HG03135 (cell line): ENCODE results near the gene PRELP.

Source experiments
- ATAC-seq: cut with Tn5 transposase; IDR thresholded peaks from one replicate; pipeline ENCODE4 v1.9.1; 2021; ENCODE audit warnings: mild to moderate bottlenecking, moderate library complexity; ENCODE audit not compliant: unreplicated experiment

PRELP gene

DNA sequence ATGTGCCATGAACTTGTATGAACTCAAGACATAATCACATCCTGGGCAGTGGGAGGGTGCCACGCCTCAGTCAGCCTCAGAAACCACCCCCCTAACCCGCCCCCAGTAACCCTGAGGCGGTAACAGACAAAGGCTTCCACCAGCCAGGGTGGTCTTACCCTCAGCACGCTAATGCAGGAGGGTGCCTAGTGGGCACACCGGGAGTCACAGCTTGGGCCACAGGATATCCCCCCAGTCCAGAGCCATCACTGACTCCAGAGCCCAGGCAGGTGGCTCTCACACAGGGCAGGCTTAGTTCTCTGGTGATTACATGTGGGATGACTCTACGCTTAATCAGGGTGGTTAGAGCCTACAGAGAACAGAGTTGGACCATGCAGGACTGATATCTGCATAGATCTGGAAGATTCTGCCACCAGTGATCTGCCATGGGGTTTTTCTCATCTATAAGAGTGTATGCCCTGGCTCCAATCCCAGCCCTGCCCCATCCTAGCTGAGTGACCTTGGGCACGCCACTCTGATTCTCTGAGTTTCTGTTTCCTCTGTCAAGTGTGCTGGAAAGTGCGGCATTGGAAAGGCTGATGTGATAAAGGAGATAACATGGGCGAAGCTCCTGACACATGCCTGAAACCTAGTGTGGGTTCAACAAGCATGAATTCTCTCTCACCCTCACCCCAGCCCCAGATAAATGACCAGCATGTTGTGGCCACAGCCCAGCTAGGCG is 45.6 kb downstream of the PRELP start:
- ATAC-seq, result no peak

DNA sequence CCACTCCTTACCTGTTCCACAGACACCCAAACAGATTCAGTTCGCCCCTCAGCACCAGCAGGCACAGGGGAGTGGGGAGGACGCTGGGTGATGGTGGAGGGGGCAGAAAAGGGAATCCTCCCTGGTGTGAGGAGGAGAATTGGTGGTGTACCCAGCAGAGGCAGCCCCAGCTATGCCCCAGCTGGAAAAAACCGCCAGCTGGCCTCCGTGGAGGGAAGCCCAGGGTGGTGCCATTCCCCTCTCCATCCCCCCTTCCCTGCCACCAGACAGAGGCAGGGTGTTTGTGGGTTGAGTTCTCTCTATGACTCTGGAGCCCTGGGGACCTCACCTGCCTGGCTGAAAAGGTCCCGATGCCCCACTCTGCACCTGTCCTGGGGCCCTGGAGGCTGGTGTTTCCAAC is 46.2 kb downstream of the PRELP start:
- no peak for ATAC-seq

DNA sequence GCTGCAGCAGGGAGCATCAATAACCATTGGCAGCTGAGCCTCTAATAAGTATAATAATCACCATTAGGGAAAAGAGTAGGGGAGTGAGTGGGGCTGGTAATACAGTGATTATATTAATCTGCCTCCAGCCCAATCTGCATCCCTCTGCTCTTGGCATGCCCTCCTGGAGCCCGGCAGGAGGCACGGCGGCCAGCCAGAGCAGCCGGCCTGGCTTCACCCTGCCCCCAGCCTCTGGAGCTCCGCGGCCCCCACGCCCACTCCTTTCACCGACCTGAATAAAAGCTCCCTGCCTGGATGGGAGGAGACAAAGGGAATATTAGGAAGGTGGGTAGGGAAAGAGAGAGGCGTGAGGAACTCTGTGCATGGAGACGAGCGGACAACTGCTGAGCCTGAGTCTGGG is 46.6 kb downstream of the PRELP start:
- no peak for ATAC-seq

DNA sequence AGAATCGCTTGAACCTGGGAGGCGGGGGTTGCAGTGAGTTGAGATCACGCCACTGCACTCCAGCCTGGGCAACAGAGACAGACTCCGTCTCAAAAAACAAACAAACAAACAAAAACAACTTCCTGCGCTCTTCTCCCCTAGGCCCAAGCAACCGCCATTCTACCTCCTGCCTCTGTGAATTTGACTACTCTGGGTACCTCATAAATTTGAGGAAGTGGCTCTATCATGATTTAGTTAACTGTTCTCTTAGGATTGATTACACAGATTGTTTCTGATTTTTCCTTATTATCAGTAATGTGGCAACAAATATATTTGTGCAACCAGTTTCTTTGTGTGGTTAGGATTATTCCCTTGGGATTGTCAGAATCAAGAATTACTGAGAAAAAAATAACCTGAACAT is 48.1 kb downstream of the PRELP start:
- ATAC-seq, result no peak

DNA sequence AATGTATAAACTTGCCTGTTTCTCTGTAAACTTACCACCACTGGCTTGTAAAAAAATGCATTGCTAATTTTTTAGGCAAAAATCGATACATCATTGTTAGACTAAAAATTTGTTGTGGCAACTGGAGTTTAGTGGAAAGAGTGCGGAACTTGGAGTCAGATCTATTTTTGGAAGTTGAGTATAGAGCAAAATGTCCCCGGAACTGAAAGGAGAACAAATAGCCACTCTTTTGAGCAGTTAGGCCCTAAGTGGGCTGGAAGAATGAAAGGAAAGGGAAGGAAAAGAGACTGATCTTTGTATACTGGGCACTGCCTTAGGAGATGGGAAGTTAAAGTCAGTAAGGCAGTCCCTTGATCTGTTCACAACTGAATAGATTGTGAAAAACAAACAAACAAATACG is 48.5 kb downstream of the PRELP start:
- ATAC-seq, result no peak

DNA sequence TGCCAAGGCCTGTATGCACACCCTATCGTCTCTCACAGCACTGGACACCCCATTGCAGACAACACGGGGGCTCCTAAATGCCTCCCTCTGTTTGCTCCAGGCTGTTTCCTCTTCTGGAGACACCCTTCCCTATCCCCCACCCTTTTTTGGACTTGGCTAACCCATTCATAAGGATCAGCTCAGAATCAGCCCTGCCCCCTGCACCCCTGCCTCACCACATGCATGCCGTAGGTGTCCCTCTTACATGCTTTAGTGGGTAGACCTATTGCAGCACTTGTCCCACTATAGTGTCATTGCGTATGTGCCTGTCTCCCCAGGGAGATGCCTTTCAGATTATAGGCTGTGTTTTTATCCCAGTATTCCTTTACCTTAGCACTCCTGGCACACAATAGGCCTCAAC is 49.2 kb downstream of the PRELP start:
- no peak for ATAC-seq

DNA sequence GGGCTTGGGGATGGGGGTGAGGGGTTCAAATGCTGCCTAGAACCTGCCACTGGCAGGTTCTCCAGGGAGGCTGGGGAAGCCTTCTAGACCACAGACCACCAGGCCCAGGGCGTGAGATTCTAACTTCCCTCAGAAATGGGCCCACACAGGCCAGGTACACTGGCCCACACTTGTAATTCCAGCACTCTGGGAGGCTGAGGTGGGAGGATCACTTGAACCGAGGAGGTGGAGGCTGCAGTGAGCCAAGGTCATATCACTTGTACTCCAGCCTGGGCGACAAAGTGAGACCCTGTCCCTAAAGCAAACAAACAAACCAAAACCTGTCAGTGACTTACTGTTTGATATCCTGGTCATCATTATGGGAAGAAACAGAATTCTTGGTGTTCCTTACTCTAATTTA is 50.1 kb downstream of the PRELP start:
- no peak for ATAC-seq

DNA sequence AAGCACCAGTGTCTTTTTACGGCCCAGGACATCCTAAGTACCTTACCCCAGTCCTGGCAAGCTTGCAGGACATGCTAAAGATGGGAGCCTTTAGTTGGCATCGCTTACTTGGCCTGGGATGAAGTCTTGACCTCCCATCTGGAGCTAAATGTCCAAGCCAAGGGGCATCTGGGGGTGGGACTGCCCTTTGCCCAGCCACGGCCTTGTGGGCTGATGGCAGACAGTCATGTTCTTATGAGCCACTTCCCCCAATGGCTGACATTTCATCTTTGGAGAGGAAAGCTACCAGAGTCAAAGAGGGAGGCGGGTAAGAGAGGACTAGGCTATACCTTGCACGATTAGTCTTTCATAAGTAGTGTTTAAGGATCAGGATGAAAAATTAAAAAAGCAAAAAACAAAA is 50.5 kb downstream of the PRELP start:
- ATAC-seq, result no peak

DNA sequence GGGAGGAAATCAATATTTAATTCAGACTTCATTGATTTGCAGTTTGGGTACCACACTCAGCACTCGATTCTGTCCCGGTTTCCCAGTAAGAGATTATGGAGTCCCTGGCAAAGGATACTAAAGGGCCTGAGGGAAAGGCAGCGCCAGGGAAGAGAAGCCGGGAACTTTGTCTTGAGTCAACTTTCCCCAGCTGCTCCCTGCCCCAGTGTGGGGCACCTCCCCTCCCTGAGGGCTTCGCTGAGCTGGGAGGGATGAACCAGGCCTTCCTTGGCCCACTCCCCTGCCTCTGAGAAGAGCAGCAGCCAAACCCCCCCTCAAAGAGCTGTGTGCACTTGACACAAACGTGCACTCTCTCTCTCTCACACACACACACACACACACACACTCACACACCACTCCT is 51.0 kb downstream of the PRELP start:
- ATAC-seq, result no peak

DNA sequence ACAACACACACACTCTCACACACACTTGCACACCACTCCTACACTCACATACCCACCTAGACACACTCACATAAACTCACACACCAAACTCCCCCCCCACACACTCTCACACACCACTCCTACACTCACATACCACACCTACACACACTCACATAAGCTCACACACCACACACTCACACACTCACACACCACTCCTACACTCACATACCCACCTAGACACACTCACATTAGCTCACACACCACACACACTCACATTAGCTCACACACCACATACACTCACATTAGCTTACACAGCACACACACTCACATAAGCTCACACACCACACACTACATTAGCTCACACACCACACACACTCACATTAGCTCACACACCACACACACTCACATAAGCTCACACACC is 51.4 kb downstream of the PRELP start:
- no peak for ATAC-seq

DNA sequence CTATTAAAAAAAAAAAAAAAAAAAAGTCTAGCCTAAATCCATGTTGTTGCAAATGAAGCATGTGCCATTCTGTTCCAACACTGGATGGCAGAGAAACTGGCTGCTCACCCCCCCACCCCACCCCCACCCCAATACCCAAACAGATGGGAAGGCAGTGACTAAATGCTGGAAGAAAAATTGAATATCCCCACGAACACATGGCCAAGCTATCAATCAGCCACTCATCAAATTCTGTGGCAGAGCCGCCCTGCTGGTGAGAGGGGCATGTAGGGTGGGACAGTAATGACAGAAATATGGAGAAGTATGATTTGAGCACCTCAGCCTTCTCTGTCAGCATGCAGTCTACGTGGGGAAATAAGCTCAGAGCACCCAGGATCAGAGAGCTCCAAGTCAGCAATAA is 52.5 kb downstream of the PRELP start:
- ATAC-seq, result no peak

DNA sequence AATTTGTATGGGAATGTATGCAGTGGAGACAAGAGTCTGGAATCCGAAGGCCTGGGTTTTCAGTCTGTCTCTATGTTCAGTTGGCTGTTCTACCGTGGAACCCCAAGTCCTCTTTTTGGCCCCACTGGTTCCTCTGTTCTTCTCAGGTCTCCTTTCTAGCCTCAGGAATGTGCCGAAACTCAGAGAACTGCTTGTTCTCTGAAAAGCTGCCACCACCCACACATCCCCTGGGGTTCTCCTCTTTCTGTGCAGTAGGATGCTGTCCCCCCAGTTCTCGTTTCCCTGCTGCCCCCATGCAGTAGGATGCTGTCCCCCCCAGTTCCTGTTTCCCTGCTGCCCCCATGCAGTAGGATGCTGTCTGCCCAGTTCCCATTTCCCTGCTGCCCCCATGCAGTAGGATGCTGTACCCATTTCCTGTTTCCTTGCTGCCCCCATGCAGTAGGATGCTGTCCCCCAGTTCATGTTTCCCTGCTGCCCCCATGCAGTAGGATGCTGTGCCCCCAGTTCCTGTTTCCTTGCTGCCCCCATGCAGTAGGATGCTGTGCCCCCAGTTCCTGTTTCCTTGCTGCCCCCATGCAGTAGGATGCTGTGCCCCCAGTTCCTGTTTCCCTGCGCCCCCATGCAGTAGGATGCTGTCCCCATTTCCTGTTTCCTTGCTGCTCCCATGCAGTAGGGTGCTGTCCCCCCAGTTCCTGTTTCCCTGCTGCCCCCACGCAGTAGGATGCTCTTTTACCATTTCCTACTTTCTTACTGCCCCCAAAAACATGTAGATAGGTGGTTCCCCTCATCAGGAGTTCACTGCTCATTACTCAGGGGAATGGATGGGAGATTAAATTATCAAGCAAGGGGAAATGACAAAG is 53.6 kb downstream of the PRELP start:
- no peak for ATAC-seq

DNA sequence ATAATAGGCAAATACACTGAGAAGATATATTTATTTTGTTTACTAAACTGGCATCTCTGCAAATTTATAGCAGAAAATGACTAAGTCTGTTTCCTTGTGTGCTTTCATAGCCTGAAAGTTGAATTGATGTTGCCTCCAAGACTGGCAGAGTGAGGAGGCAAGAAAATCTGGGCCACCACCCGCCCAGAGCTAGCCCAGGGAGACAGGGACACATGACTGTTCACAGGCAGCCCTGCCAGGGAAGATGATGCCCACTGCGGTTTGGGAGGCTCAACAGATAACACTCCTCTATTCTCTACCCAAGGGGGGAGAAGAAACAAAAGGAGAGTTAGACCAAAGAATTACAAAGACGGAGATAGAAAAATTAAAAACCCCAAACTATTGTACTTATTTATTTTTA is 55.5 kb downstream of the PRELP start:
- no peak for ATAC-seq

DNA sequence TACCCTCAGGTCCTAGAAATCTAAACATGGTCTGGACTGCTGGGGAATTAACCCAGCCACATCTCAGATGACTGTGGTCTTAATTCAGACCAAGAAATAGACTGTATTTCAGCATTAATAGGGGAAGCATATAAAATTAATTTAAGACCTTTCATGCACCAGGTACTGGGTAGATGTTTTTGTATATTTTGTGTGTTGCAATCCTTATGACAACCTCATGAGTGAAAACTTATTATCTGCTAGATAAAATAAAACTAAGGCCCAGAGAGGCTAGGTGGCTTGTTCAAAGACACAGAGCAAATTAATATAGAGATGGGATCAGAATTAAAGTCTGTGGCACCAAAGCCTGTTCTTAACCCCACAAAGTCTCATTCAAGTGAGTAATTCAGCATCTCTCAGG is 58.4 kb downstream of the PRELP start:
- ATAC-seq, result no peak

DNA sequence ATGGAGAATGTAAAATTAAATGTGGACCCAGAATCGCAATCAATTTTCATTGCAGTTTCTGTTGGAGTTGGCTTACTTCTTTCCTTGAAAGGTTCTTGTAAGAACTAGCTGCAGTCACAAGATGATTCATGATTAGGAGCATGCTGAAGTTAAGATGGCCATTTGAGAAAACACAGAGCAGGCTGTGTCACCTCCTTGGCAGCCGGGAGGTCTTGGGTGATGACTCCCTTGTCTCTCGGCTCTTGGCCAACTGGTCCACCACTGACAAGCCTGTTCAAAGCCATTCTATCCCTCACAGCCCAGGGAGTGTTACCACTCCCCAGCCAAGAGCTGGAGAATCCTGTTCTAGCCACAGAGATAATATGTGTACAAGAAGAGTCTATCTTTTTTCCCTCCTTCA is 58.9 kb downstream of the PRELP start:
- ATAC-seq, result no peak

DNA sequence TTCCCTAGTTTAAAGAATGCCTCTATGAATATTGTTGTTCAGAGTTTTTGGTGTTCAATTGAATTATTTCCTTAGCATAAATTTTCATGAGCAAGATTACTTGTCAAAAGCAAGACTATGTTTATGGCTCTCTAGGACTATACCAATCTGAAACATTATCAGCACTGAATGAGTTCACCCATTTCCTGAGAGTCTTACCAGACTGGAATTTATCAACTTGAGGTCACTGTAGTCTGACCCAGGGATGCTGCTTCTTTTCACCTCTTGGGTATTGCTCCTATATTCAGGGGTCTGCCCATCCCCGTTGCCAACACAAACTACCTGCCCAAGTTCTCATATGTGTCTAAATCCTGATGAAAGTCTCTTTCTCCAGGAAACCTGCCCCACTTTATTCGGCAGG is 61.0 kb downstream of the PRELP start:
- no peak for ATAC-seq

DNA sequence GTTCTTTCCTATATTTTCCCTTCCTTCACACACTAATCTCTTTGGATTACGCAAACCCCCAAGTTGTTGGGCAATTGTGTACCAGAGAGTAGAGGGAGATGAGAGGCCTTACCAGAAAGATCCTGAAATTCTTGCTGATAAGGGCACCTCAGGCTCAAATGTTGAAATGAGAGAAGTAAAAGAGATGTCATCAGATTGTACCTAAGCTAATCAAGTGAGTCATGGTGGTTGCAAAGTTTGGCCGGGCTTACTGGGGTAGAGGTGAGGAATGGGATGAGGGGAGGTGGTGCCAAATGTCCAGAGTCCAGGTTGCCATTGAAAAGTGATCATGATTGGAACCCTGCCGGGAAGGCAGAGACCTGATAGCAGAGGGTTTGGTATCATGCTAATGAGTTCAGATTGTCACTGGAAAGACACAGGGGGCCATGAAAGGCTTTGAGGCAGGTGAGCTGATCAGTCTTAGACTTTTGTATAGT is 61.4 kb downstream of the PRELP start:
- ATAC-seq, result no peak

DNA sequence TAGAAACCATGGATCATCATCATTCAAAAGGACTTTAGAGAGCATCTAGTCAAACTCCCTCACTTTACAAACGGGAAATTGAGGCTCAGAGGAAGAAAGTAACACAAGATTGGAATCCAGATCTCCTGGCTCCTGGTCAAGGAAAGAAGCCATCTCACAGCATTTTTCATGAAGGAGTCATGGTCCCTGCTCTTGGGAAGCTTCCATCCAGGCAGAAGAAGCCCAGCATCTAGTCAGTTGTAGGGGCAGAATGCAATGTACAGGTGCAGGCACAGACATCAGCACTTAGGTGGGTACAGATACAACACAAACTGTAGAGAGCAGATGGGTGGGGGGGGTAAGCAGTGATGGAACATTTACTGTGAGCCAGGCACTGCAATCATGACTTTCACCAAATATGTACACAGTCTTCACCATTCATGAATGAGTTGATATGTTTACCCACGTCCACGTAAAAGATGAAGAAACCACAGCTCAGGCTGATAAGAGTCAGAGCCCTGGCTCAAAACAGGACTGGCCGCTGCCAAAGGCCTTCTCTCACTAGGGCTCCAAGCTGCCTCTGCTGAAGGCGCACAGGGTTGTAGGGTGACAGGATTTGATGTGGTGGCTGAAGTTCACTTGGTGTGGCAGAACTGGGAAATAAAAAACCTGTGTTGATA is 62.3 kb downstream of the PRELP start:
- no peak for ATAC-seq

DNA sequence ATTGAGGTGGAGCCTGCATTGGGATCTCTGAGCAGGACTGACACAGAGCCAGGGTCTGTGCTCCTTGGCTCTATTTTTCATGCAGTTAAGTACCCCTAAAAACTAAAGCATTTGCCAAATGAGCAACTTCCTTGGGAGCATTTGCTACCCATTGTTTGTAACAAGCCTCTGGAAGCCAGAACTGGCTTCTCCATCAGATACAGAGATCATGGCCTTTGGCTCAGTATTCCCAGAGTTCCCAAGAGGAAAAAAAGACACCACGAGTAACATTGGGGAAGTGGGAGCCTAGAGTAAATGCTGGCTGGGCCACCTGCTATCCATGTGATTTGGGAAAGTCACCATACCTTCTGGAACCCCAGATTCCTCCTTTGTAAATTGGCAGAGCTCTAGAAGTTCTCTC is 63.1 kb downstream of the PRELP start:
- no peak for ATAC-seq

DNA sequence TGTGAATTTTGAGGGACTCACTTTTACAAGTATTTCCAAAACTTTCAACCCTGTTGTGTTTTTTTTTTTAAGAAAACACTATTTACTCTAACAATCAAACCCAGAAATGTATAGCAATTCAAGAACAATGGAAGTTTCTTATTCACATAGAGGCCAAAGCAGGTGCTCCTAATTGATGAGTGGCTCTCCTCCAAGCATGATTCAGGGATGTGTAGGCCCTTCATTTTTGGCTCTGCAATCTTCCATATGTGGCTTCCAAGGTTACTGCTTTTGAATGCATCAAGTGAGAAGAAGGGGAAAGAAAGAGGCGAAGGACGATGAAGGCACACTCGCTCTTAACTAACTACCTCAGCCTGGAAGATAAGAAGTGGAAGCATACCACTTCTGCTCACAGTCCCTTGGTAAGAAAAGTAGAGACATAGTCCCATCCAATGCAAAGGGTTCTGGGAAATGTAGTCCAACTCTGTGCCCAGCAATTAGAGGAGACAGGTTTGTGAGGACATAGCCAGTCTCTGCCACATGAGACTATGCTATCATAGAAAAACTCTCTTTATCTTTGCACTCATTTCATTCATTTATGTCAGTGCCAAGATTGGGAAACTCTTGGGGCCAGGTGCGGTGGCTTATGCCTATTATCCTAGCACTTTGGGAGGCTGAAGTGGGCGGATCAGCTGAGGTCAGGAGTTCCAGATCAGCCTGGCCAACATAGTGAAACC is 64.4 kb downstream of the PRELP start:
- no peak for ATAC-seq
